ENCODE measurements around the gene ATXN10.

DNA sequence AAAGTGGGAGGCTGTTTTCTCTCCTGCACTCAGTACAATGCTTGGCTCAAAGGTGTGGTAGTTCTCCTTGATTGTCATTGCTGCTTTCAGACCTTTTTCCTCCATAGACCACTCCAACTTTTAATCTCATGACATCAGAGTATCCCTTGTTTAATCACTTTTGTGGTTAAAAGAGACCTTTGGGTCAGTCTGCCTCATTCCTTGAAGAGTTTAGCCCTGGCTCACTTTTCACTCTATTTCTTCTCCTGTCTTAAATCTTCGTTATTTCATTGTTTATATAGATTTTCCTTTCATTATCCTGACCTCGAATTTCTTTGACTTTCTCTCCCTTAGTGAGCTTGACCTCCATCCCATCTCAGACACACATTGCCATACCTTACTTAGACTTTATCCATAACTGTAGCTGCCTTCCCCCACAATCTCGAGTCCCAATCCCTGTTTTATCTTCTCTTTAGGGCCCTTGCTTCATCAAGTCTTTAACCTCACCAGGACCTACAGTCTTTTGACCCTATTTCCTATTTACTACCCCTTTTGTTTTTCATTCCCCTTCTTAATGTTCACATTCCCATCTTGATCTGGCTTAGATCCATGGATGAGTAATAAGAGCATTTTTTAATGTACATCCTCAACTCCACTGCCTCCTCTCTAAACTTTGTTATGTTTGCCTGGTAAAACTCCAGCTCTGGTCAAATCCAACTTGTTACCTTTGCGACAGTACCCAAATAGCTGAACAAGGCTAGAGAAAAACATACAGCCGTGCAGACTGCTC is 9.5 kb downstream of the ATXN10 start:
- TF ChIP-seq, protein P1, sequence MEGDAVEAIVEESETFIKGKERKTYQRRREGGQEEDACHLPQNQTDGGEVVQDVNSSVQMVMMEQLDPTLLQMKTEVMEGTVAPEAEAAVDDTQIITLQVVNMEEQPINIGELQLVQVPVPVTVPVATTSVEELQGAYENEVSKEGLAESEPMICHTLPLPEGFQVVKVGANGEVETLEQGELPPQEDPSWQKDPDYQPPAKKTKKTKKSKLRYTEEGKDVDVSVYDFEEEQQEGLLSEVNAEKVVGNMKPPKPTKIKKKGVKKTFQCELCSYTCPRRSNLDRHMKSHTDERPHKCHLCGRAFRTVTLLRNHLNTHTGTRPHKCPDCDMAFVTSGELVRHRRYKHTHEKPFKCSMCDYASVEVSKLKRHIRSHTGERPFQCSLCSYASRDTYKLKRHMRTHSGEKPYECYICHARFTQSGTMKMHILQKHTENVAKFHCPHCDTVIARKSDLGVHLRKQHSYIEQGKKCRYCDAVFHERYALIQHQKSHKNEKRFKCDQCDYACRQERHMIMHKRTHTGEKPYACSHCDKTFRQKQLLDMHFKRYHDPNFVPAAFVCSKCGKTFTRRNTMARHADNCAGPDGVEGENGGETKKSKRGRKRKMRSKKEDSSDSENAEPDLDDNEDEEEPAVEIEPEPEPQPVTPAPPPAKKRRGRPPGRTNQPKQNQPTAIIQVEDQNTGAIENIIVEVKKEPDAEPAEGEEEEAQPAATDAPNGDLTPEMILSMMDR (IDR thresholded peaks at IDR 0.05) = no peak
- TF ChIP-seq POLR2A (IDR thresholded peaks at IDR 0.05) = no peak
